Testis (tissue), 3 donors: Measurements from ENCODE around the gene ZNF223. TPM values are rescaled to one million over a fixed set of nuclear protein-coding genes. Genes with fewer than 3 reads are reported as not detected.

Source experiments
- DNase-seq: peaks from one replicate; pipeline ENCODE4 v3.0.0-alpha.2; 2019
- H3K27ac ChIP-seq, 2 donors: fragments of 200-600 bp; sonication (generic); one replicate each; pipeline ENCODE4 v1.5.1; 2019
- H3K27me3 ChIP-seq: fragments of 200-600 bp; sonication (generic); one replicate; pipeline ENCODE4 v1.5.1; 2019
- H3K36me3 ChIP-seq: fragments of 200-600 bp; sonication (generic); one replicate; pipeline ENCODE4 v1.5.1; 2017; ENCODE audit warnings: low read depth; ENCODE audit errors: missing control alignments
- H3K4me1 ChIP-seq: fragments of 200-600 bp; sonication (generic); one replicate; pipeline ENCODE4 v1.5.1; 2019
- H3K4me3 ChIP-seq, 2 donors: fragments of 200-600 bp; sonication (generic); one replicate each; pipeline ENCODE4 v1.5.1; 2017 to 2019
- H3K9me3 ChIP-seq: fragments of 200-600 bp; sonication (generic); one replicate; pipeline ENCODE4 v1.5.1; 2017
- CTCF ChIP-seq, 3 experiments: fragments of 450-650 bp in 2 of 3; fragments of 200-600 bp in 1 of 3; sonication (generic) in 1 of 3; IDR thresholded peaks; one replicate each; pipeline ENCODE4 v1.5.1; 2016 to 2019; ENCODE audit warnings: antibody characterized with exemption in 3 of 3, mild to moderate bottlenecking in 2 of 3, moderate library complexity in 1 of 3
- POLR2A ChIP-seq: fragments of 450-650 bp; IDR thresholded peaks from one replicate; pipeline ENCODE4 v1.6.1; 2017; ENCODE audit warnings: antibody characterized with exemption, mild to moderate bottlenecking, moderate library complexity
- WGBS, 2 donors: methylation state at CpG; one replicate each; pipeline ENCODE4 v1.1.5; 2018; 5-methylcytosine and 5-hydroxymethylcytosine counted together
- intact Hi-C: fragments of 100-400 bp; cut with DNase I; formaldehyde crosslinking; loops from one replicate; pipeline ENCODE4 v1.15.1; 2023; ENCODE audit warnings: low total_unique reads
- polyA plus RNA-seq: library from polyadenylated mRNA; stranded (reverse); fragments of 350-450 nt; fragmentation: Illumina TruSeq; extraction: RNeasy Lipid Tissue Mini Kit (QIAGEN cat#74804); gene quantifications from one replicate; pipeline ENCODE4 v1.2.3, GENCODE V29; 2014; ENCODE audit warnings: low read depth, low replicate concordance; ENCODE audit not compliant: insufficient read depth
- total RNA-seq, 2 donors: library from RNA; depleted of rRNA; stranded (reverse); fragments of >200 nt; gene quantifications; one replicate each; pipeline ENCODE4 v1.2.3, GENCODE V29; 2016

ZNF223 gene
- total and polyA plus RNA-seq, 3 donors from 2014 or later: 4.5 to 6.1 (median 4.8) TPM

GRCh38 chr19:44024900-44025216 lies 27.0 kb upstream of the ZNF223 start:
- Histone ChIP-seq H3K4me3 (peak overlapping the region; percentile 72 to 74), H3K9me3 (no peaks in the 10 kb centered on the region), H3K4me1 (peaks cover 8% of the 10 kb centered on the region), H3K36me3 (no peaks in the 10 kb centered on the region), H3K27ac (no peak overlapping the region), H3K27me3 (no peaks in the 10 kb centered on the region)
- no peak for DNase-seq
- WGBS, 2 donors: 28 to 35% methylated on average over 4 of the region's 4 CpGs
- intact Hi-C loops: no loop called here
- TF ChIP-seq CTCF (IDR thresholded peaks at IDR 0.05) (no peak), POLR2A (no peak)

- intact Hi-C loops: no loop called here
- TF ChIP-seq POLR2A (no peak), CTCF (IDR thresholded peaks at IDR 0.05) (no peak)
- no peaks in the 10 kb centered on the region for H3K9me3 ChIP-seq
- peak within 1 kb of the TSS; percentile 72 to 74 for H3K4me3 ChIP-seq
- WGBS, 2 donors: 2% methylated on average over 37 of the region's 37 CpGs
- H3K4me1 ChIP-seq: peaks cover 8% of the 10 kb centered on the region
- H3K27ac ChIP-seq: peak within 1 kb of the TSS in 1 of 2 donors; percentile 69
- H3K27me3 ChIP-seq: no peaks in the 10 kb centered on the region
- peak; percentile 95 for DNase-seq
- H3K36me3 ChIP-seq: no peaks in the 10 kb centered on the region
Observed at GRCh38 chr19:44025217-44025936, 26.5 kb upstream of the ZNF223 start, which contains the start of gene ZNF222. Gene ZNF222, plus strand, starts transcription at chr19:44025379. Its CDS starts 58 bp downstream, at chr19:44025437.

- H3K4me3 ChIP-seq: no peak overlapping the region
- 80 to 94% methylated on average over 6 of the region's 6 CpGs for WGBS, 2 donors
- no peaks in the 10 kb centered on the region for H3K36me3 ChIP-seq
Observed at GRCh38 chr19:44026622-44027021, 25.2 kb upstream of the ZNF223 start.

GRCh38 chr19:44032001-44032610 lies 19.7 kb upstream of the ZNF223 start:
- no peak for TF ChIP-seq CTCF (IDR thresholded peaks at IDR 0.05)
- TF ChIP-seq POLR2A: no peak
- no peaks in the 10 kb centered on the region for H3K36me3 ChIP-seq
- H3K9me3 ChIP-seq: no peaks in the 10 kb centered on the region
- no peaks in the 10 kb centered on the region for H3K4me1 ChIP-seq
- DNase-seq: no peak
- H3K4me3 ChIP-seq: no peak overlapping the region
- H3K27me3 ChIP-seq: no peaks in the 10 kb centered on the region
- WGBS, 2 donors: 83 to 89% methylated on average over 1 of the region's 1 CpG
- intact Hi-C loops: no loop called here
- H3K27ac ChIP-seq: no peak overlapping the region

More at GRCh38 chr19:44026622-44027021, 25.2 kb upstream of the ZNF223 start:
- no peak for TF ChIP-seq CTCF (IDR thresholded peaks at IDR 0.05)
- no peak for TF ChIP-seq POLR2A
- intact Hi-C loops: no loop called here
- peaks cover 8% of the 10 kb centered on the region for H3K4me1 ChIP-seq
- H3K27ac ChIP-seq: no peak overlapping the region
- H3K9me3 ChIP-seq: no peaks in the 10 kb centered on the region
- no peak for DNase-seq
- H3K27me3 ChIP-seq: no peaks in the 10 kb centered on the region
